ENCODE data around the gene CCDC184.
"Not testable (repeated sequence)": the region's sequence is repeated elsewhere in the genome, so short reads cannot be mapped to it uniquely, and the experiment has no call there.

CCDC184 gene

GRCh38 chr12:48183091-48183875, at the start of gene CCDC184:
Gene CCDC184, plus strand, starts transcription at chr12:48183644. Its CDS starts 479 bp downstream, at chr12:48184123.
- peak; percentile 62 to 75 for DNase-seq

- DNase-seq = no peak
These were observed 48.4 kb upstream of the CCDC184 start for GRCh38 chr12:48135027-48135426.

DNA sequence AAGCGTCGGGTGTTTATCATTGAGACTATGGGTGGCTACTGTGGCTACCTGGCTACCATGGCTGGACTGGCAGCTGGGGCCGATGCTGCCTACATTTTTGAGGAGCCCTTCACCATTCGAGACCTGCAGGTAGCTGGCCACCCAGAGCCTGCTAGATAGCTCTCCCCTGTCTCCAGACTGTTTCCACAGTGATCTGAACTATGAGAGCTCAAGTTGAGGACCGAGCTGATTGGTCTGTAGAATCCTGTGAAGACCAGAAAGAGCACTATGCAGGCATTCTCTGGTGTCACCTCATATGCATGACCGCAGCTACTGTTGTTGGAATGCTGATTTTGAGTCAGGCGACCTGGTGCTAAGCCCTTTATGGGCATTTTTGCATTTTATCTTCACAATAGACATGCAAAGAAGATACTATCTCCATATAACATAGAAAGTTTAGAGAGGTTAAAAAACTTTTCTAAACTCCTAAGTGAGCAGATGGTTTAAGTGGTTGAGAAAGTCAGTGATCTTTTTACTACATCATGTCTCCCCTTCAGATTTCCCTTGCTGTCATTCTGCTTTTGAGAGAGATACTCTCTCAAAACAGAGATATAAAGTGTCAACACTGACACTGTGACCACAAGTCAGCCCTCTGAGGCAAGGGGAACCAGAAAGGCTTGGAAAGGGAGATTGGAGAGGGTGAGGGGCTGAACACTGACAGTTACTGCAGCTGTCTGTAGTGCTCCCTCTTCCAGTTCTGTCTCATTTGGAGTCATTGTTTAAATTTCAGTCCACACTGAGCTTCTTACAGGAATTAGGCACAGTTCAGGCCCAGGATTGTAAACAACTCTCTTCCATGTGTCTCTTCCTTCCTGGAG, 40.4 kb upstream of the CCDC184 start:
- DNase-seq = no peak

DNA sequence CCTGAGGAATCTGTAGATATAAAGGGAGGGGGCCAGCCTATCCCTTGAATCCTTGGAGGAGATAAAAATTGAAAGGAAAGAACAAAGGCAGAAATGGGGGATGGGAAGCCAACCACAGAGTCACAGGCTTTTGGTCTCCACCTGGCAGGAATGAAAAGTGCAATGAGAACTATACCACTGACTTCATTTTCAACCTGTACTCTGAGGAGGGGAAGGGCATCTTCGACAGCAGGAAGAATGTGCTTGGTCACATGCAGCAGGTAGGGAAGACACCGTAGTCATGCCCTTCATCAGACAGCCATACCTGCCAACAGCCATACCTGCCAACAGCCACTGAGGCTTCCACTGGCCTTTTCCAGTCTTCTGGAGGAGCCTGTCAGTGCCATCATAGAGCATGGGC, 39.5 kb upstream of the CCDC184 start:
- DNase-seq = no peak

DNA sequence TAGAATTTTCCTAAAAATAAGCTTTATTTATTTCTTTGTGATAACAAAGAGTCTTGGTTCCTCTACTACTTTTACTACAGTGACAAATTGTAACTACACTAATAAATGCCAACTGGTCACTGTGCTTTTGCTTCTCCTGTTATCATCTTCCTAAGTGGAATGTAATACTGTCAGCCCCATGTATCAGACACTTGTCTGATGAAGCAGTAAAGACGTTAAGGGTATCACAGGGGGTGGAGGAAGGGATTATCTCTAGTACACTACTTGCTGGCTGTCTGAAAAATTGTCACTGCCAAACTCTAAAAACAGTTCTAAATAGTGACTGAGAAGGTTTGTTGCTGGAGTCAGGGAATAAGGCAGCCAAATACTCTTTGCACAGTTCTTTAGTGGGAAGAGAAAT, 37.5 kb upstream of the CCDC184 start:
- no peak for DNase-seq

GRCh38 chr12:48151103-48151771, 32.2 kb upstream of the CCDC184 start:
- no peak for DNase-seq

DNA sequence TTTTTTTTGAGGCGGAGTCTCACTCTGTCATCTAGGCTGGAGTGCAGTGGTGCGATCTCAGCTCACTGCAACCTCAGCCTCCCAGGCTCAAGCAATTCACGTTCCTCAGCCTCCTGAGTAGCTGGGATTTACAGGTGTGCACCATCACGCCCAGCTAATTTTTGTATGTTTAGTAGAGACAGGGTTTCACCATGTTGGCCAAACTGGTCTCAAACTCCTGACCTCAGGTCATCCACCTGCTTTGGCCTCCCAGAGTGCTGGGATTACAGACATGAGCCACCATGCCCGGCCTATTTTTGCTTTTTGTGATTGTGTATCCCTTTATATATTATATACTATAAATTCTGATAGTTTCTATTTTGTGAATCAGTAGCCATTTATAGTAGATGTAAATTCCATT, 27.7 kb upstream of the CCDC184 start:
- DNase-seq = not testable (repeated sequence)

DNA sequence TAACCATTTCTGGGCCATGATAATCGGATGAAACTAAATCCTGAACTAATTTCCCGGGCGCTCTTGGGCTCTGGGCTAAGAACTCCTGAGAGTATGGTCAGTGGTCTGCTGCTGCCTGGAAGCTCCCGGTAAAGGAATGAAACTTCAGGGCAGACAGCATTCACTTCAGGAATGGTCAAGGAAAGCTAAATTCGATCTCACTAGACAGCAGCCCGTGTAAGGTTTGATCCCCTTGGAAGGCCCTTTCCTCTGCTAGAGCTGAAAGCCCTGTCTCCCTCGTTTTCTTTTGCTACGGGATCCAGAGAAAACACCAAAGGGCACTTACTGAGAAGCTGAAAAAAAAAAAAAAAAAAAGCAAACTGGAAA, 26.8 kb upstream of the CCDC184 start:
- no peak for DNase-seq

DNA sequence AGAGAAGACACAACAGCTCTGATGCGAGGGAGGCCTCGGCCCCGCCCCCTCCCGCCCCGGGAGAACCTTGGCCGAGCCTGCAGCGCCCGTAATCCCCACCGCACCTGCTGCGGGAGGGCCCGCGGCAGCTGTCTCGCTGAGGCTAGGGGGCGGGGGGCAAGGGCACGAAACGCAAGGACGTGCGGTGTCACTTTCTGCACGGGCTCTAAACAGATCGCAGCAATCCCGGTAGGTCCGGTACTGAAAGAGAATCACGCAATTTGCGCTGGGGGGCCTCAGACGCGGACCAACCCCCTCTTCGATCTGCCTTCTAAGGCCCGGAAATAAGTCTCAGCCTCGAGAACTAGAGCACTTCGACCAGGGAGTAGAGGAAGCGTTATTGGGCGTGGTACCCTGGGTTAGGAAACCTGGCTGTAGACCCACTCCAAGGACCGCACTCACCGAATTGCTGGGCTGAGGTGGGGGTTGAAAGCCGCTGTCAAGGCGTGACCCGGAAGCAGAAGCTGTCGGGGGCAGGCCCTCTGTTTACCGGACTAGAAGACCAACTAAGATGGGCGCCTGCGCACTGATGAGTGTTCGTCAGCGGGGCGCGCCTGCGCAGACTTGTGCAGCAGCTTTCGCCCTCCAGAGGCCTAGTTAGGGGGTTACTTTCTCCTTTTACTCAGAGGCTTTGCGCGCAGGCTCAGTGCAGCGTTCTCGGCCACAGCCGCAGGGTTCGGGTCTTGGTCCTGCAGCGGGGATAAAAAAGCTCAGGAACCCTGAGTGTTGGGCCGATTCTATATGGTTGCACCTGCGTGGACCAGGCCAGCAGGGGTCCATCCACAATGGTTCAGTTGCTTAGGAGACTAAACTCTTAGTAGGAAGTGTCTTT, 26.2 kb upstream of the CCDC184 start, which contains the start of gene ASB8:
TSS of gene ASB8 (minus strand) at position 498 of the 871 bp plus-strand sequence. CDS start 4,019 bp downstream, outside the sequence.
- DNase-seq = peak; percentile 97 to 99

- DNase-seq = no peak
These were observed 25.5 kb upstream of the CCDC184 start for GRCh38 chr12:48157889-48158370.

DNA sequence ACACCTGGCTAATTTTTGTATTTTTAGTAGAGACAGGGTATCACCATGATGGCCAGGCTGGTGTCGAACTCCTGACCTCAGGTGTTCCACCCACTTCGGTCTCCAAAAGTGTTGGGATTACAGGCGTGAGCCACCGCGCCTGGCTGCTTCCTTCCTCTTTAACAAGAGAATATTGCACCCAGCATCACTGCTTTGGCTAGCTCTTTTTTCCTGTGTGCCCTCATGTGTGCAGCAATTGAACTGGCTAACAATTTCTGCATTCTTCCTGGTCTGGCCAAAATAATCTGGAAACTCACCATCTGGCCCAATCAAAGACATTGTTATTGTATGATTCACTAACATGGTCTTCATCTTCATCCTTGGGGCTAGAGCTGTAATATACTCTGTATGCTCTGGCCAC, 23.4 kb upstream of the CCDC184 start:
- DNase-seq = peak; percentile 19 to 22

DNA sequence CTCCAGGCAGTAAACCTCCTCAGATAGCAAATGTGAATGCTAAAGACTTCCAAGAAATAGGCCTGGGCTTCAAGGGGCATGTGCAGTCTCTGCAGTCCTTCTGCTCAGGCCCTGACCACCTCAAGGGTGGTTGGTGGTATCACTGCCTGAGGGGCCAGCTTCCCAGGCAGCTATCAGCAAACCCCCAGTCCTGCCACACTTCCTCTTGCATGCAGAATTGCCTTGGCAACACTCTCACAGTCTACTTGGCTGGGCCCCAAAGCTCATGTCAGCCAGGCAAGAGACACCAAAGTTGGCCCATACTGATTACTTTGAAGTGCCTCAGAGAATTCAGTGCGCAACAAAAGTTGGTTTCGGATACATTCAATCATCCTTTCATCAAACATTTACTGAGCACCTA, 22.6 kb upstream of the CCDC184 start:
- peak; percentile 86 to 93 for DNase-seq

DNA sequence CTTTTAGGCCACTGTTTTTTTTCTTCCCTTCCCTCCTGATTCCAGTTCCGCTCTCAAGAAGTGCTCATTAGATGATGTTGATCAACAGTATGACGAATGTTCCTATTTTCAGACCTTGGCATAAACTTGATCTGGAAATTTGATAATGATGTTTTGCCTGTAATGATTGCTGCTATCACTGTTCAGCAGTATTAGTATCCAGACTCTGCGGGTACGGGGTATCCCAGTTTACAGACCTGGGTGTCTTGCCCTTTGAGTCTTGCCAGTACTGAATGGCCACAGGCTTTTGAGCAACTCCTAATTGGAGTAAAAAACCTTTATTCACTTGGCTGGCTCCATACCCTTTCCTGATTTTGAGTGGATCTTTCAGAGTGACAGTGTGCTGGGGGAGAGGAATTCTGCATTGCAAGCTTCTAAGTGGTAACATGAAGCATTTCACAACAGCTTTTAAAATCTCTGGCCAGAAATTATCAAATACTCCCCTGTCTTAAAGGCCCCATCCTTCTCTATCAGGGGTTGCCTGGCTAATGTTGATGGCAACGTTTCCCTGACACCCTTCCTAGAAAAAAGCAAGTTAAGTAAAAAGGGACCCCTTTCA, 20.2 kb upstream of the CCDC184 start:
- no peak for DNase-seq

DNA sequence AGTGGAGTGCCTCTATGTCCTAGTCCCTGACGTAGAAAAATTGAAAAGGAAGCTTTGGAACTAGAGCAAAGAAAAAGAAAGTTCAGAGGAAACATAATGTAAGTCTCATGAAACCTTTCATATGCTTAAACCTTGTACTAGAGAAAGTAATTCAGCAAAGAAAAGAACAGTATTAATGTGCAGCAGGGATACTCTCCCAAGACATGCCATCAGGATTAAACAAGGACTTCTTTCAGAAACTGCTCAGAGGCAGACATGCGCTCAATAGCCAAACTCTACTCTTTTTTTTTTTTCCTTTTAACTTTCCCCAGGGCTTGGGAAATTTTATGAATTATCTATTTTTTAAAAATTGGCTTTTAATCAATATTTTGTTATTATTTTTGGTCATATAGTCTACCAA, 19.0 kb upstream of the CCDC184 start:
- no peak for DNase-seq

DNA sequence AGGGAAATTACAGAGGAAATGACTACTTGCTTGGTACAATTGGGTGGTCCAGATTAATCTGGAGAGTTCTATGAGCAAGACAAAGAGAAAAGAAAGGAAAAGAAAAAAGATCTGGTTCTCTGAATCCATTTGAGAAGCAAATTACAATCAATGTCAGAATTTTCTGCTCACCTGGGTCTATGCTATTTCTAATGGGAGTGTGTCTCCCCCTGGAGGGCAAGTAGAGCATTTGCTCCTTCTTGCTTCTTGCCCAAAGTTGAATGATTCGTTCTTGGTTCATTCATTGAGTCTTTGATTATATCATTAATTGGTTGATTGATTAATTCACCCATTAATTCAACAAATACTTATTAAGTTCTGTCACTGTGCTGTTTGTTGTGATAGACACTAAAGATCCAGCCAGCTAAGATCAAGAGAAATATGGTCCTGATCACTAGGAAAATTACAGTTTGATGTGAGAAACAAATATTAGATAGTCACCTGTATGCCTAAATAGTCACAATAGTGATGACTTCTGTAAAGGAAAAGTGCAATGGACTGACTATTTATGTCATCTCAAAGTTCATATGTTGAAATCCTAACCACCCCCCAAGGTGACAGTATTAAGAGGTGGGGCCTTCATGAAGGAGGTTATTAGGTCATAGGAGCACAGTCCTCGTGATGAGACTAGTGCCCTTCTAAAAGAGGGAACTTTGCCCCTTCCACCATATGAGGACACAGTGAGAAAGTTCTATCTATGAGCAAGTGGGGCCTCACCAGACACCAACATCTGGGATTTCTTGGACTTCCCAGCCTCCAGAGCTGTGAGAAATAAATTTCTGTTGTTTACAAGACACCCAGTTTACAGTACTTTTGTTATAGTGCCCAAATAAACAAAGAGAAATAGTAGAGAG, 18.1 kb upstream of the CCDC184 start:
- peak; percentile 55 to 73 for DNase-seq

DNA sequence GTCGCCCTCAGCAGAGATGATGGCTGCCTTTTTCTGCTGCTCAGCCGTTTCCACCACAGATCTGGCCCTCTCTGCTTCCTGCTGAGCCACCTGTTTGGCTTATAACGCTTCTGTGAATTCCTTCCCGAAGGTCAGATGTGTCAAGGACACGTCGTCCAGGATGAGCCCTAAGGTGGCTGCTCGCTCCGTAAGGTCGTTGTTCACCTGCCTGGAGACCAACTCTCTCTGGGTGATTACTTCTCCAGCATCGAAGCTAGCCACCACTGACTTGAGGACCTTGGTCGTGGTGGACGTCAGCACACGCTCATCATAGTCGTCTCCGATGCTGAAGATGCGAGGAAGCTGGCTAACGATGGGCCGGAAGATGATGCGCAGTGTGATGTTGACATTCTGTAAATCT, 14.4 kb upstream of the CCDC184 start:
- DNase-seq = no peak

- DNase-seq = no peak
These were observed 7.6 kb upstream of the CCDC184 start for GRCh38 chr12:48175613-48176416.

DNA sequence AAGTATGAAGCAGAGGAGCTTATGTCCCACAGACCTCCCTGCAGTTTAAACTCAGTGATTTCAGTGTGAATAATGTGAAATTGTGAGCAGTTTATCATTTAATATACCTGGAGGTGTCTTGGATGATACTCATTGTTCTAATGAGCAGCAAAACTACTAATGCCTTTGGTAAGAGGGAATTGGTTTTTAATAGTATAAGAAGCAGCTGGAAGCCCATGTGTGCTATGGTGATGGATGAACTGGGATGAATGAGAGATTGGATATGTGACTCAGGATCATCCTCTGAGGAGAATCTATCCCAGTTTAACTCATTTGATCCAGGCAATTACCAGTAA, 7.1 kb upstream of the CCDC184 start:
- DNase-seq = no peak

GRCh38 chr12:48177982-48178381, 5.5 kb upstream of the CCDC184 start:
- DNase-seq = no peak

DNA sequence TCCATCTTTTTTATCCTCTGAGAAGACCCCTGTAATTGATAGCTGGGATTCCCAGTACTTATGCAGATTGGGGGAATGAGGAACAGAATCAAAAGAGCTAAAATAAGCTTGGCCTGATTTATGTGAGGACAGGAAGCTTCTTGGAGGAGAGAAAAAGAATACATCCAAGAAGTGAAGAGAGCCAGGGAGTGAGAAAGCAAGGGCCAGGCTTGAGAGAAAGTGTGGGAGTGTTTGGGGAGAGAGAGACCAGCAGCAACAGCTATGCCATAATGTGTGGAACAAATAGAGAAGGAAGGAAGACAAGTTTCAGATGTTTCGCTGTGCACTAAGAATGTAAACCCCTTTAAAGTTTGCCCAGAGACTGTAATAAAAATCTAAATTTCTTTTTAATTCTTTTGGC, 4.0 kb upstream of the CCDC184 start:
- DNase-seq = no peak
